HFF-Myc (cell line): Measurements from ENCODE around the gene SCN1B.
"Not testable (repeated sequence)": the region's sequence is repeated elsewhere in the genome, so short reads cannot be mapped to it uniquely, and the experiment has no call there.

Experiments
- DNase-seq: peaks from one replicate; pipeline ENCODE4 v3.0.0-alpha.2; 2011; ENCODE audit warnings: low read depth; ENCODE audit errors: extremely low read depth
- H3K4me3 ChIP-seq: replicated peaks from 2 replicates; pipeline ENCODE4 v1.5.1; 2011; ENCODE audit warnings: low read depth, mild to moderate bottlenecking, control low read depth, low read length
- CTCF ChIP-seq: IDR thresholded peaks from 2 replicates; pipeline ENCODE4 v1.5.1; 2012; ENCODE audit warnings: mild to moderate bottlenecking, low read depth, low read length, control low read depth; ENCODE audit errors: missing control alignments

Gene SCN1B

GRCh38 chr19:35002037-35002535 is 28.2 kb upstream of the SCN1B start:
- no peak for DNase-seq
- no peak for TF ChIP-seq CTCF
- H3K4me3 ChIP-seq: peak overlapping the region; percentile 86

- no peak for TF ChIP-seq CTCF
- no peak overlapping the region for H3K4me3 ChIP-seq
- DNase-seq: no peak
Observed at GRCh38 chr19:35004517-35005255, 25.6 kb upstream of the SCN1B start.

DNA sequence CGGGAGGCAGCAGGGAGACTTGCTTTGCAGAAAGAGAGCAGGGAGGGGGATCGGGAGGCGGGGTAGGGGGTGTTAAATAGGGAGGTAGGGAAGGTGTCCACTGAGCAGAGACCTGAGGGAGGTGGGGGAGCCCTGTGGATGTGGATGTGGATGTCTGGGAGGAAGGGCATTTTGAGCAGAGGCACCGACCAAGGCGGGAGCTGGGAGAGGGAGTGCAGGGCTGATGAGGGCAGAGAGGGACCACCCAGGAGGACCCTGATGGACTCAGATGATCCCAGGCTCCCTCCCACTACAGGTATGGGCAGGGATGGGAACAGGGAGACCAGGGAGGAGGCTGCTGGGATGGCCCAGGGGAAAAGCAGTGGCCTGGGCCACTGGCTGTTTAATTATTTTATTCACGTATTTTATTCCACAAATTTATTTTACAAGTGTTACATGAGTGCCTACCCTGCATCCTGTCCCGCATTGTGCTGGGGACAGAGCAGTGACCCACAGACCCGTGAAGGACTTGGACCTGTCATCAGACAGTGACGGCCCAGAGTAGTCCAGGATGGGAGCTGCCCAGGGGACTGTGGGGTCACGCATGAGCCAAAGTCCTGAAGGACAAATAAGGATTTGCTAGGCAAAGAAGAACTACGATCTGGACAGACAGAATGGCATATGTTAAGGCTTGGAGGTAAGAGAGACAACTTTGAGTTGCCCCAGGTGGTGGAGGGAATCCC is 24.9 kb upstream of the SCN1B start:
- no peak for DNase-seq
- TF ChIP-seq CTCF: no peak
- no peak overlapping the region for H3K4me3 ChIP-seq

DNA sequence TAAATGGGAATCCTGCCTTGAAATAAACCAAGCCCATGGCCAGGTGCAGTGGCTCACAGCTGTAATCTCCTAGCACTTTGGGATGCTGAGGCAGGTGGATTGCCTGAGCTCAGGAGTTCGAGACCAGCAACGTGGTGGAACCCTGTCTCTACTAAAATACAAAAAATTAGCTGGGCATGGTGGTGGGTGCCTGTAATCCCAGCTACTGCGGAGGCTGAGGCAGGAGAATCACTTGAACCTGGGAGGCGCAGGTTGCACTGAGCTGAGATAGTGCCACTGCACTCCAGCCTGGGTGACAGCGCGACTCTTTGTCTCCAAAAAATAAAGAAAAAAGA is 24.3 kb upstream of the SCN1B start:
- DNase-seq, H3K4me3 ChIP-seq: not testable (repeated sequence)

DNA sequence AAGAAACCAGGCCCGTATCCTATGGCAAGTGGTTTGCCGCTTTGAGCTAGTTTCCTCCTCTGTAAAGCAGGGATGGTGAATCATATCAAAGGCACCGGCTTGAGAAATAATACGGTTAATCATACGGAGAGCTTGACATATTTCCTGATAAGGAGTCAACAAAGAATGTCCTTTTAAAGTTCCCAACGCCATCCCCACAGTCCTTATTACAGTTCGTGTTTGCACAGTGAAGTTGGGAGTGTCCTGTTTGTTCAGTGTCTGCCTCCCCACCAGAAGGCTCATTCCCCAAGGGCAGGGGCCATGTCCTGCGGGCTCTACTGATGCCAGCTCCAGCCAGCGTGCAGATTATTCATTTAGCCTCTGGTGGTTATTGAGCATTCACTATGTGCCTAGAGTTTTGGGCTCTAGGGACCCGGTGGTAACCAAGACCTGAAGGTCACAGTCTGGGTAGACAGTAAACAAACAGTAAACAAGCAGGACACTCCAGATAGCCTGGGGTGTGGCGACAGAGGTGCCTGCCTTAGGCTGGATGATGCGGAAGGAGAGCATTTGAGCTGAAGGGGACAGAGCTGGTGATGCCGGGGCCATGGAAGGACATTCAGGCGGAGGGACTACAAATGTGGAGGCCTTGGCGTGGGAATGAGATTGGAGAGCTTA is 23.8 kb upstream of the SCN1B start:
- no peak for DNase-seq
- no peak overlapping the region for H3K4me3 ChIP-seq
- TF ChIP-seq CTCF: no peak

DNA sequence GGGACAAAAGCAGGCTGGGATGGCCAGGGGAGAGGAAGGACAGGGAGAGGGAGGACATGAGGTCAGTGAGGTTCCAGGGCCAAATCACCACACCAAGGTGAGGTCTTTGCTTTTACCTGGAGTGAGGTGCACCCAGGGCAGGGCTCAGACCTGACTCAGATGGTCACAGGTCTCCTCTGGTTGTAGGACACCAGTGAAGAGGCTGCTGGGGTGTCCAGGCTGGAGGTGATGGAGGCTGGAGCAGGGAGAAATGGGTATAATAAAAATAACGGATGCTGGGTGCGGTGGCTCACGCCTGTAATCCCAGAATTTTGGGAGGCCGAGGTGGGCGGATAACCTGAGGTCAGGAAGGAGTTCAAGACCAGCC is 23.3 kb upstream of the SCN1B start:
- no peak overlapping the region for H3K4me3 ChIP-seq
- no peak for TF ChIP-seq CTCF
- DNase-seq: no peak

DNA sequence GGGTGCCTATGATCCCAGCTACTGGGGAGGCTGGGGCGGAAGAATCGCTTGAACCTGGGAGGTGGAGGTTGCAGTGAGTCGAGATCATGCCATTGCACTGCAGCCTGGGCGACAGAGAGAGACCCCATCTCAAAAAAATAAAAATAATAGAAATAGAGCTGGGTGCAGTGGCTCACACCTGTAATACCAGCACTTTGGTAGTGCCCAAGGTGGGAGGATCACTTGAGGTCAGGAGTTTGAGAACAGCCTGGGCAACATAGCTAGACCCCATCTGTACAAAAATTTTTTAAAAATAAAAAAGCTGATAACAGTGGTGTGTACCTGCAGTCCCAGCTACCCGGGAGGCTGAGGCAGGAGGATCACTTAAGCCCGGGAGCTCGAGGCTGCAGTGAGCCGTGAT is 22.8 kb upstream of the SCN1B start:
- not testable (repeated sequence) for H3K4me3 ChIP-seq, DNase-seq
